ENCODE results near the gene FNDC3B. TPM values are rescaled to one million over a fixed set of nuclear protein-coding genes. Genes with fewer than 3 reads are reported as not detected.

Gene FNDC3B
- total and polyA plus RNA-seq, 4 donors = 23.3 to 74.2 (median 32.9) TPM

DNA sequence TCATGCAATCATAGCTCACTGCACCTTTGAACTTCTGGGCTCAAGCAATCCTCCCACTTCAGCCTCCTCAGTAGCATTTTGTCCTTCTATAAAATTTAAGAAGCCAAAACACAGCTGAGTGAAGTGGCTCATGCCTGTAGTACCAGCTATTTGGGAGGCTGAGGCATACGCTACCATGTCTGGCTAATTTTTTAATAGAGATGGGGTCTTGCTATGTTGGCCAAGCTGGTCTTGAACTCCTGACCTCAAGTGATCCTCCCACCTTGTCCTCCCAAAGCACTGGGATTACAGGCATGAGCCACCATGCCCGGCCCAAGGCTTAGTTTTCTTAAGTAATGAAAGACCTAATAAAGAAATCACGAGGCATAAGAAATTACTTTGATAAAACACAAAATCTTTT, 14.7 kb upstream of the FNDC3B start:
- TF ChIP-seq NR2F2 (IDR thresholded peaks at IDR 0.05) = no peak
- no peak for TF ChIP-seq TAF1 (conservative IDR thresholded peaks at IDR 0.05)
- TF ChIP-seq HNF4G (IDR thresholded peaks at IDR 0.05) = no peak
- TF ChIP-seq, protein P1, sequence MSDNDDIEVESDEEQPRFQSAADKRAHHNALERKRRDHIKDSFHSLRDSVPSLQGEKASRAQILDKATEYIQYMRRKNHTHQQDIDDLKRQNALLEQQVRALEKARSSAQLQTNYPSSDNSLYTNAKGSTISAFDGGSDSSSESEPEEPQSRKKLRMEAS (IDR thresholded peaks at IDR 0.05) = no peak
- TF ChIP-seq GABPA (IDR thresholded peaks at IDR 0.05 in 1 of 2, conservative IDR thresholded peaks at IDR 0.05 in 1 of 2) = no peak
- TF ChIP-seq, protein P2, sequence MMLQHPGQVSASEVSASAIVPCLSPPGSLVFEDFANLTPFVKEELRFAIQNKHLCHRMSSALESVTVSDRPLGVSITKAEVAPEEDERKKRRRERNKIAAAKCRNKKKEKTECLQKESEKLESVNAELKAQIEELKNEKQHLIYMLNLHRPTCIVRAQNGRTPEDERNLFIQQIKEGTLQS (IDR thresholded peaks at IDR 0.05) = no peak
- no peak for TF ChIP-seq RAD21 (IDR thresholded peaks at IDR 0.05)
- no peak for TF ChIP-seq EGR1 (IDR thresholded peaks at IDR 0.05; ENCODE audit: low read depth in 2 of 2)
- TF ChIP-seq, protein P3, sequence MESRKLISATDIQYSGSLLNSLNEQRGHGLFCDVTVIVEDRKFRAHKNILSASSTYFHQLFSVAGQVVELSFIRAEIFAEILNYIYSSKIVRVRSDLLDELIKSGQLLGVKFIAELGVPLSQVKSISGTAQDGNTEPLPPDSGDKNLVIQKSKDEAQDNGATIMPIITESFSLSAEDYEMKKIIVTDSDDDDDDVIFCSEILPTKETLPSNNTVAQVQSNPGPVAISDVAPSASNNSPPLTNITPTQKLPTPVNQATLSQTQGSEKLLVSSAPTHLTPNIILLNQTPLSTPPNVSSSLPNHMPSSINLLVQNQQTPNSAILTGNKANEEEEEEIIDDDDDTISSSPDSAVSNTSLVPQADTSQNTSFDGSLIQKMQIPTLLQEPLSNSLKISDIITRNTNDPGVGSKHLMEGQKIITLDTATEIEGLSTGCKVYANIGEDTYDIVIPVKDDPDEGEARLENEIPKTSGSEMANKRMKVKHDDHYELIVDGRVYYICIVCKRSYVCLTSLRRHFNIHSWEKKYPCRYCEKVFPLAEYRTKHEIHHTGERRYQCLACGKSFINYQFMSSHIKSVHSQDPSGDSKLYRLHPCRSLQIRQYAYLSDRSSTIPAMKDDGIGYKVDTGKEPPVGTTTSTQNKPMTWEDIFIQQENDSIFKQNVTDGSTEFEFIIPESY (IDR thresholded peaks at IDR 0.05) = no peak
- no peaks in the 10 kb centered on the region for H3K36me3 ChIP-seq (ENCODE audit: control insufficient read depth in 4 of 4, insufficient read depth in 3 of 4, low read depth in 1 of 4, low read length in 3 of 4)
- 97% methylated on average over 3 of the region's 3 CpGs for WGBS
- no peaks in the 10 kb centered on the region for H3K9me3 ChIP-seq (ENCODE audit: control insufficient read depth in 4 of 4, low read length in 3 of 4)
- H3K4me1 ChIP-seq (ENCODE audit: control insufficient read depth in 4 of 4, insufficient read depth in 4 of 4, low read length in 3 of 4) = no peaks in the 10 kb centered on the region
- no peak overlapping the region for H3K4me3 ChIP-seq (ENCODE audit: low read depth in 1 of 3, low read length in 3 of 3)
- no peak overlapping the region for H3K9ac ChIP-seq (ENCODE audit: low read depth in 1 of 2, low read length in 2 of 2)
- H3K27me3 ChIP-seq (ENCODE audit: control insufficient read depth in 4 of 4, insufficient read depth in 4 of 4, low read length in 3 of 4) = no peaks in the 10 kb centered on the region
- H3K27ac ChIP-seq (ENCODE audit: low read depth in 1 of 2, low read length in 2 of 2) = no peak overlapping the region
- DNase-seq (ENCODE audit: low spot score) = no peak

DNA sequence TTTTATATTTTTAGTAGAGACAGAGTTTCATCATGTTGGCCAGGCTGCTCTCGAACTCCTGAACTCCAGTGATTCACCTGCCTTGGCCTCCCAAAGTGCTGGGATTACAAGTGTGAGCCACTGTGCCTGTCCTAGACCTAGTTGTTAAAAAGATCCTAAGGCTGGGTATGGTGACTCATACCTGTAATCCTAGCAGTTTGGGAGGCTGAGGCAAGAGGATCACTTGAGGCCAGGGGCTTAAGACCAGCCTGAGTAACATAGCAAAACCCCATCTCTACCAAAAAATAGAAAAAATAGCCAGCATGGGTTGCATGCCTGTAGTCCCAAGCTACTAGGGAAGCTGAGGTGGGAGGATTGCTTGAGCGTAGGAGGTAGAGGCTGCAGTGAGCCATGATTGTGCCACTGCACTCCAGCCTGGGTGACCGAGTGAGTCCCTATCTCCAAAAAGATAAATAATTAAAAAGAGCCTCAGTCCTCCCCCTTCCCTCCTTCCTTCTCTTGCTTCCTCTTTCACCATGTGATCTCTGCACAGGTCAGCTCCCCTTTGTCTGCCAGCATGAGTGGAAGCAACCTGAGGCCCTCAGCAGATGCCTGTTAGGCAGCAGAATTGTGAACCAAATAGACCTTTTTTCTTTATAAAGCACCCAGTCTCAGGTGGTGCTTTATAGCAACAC, 9.8 kb upstream of the FNDC3B start:
- no peaks in the 10 kb centered on the region for H3K9me3 ChIP-seq (ENCODE audit: control insufficient read depth in 4 of 4, low read length in 3 of 4)
- no peak overlapping the region for H3K4me3 ChIP-seq (ENCODE audit: low read depth in 1 of 3, low read length in 3 of 3)
- H3K36me3 ChIP-seq (ENCODE audit: control insufficient read depth in 4 of 4, insufficient read depth in 3 of 4, low read depth in 1 of 4, low read length in 3 of 4) = no peaks in the 10 kb centered on the region
- H3K27ac ChIP-seq (ENCODE audit: low read depth in 1 of 2, low read length in 2 of 2) = no peak overlapping the region
- TF ChIP-seq FOXA1 (IDR thresholded peaks at IDR 0.05) (no peak), EGR1 (IDR thresholded peaks at IDR 0.05; ENCODE audit: low read depth in 2 of 2) (no peak), HNF4A (conservative IDR thresholded peaks at IDR 0.05) (no peak), SP1 (IDR thresholded peaks at IDR 0.05) (no peak), JUND (IDR thresholded peaks at IDR 0.05) (no peak), RAD21 (IDR thresholded peaks at IDR 0.05) (no peak), FOXA2 (IDR thresholded peaks at IDR 0.05) (no peak), NR2F2 (IDR thresholded peaks at IDR 0.05) (no peak), TAF1 (conservative IDR thresholded peaks at IDR 0.05) (no peak), GABPA (IDR thresholded peaks at IDR 0.05 in 1 of 2, conservative IDR thresholded peaks at IDR 0.05 in 1 of 2) (no peak), YY1 (IDR thresholded peaks at IDR 0.05) (no peak), HNF4G (IDR thresholded peaks at IDR 0.05) (no peak)
- TF ChIP-seq, protein P3 (IDR thresholded peaks at IDR 0.05) = no peak
- TF ChIP-seq, protein P4, sequence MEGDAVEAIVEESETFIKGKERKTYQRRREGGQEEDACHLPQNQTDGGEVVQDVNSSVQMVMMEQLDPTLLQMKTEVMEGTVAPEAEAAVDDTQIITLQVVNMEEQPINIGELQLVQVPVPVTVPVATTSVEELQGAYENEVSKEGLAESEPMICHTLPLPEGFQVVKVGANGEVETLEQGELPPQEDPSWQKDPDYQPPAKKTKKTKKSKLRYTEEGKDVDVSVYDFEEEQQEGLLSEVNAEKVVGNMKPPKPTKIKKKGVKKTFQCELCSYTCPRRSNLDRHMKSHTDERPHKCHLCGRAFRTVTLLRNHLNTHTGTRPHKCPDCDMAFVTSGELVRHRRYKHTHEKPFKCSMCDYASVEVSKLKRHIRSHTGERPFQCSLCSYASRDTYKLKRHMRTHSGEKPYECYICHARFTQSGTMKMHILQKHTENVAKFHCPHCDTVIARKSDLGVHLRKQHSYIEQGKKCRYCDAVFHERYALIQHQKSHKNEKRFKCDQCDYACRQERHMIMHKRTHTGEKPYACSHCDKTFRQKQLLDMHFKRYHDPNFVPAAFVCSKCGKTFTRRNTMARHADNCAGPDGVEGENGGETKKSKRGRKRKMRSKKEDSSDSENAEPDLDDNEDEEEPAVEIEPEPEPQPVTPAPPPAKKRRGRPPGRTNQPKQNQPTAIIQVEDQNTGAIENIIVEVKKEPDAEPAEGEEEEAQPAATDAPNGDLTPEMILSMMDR (IDR thresholded peaks at IDR 0.05; ENCODE audit: low read depth, low read length, missing input control) = no peak
- TF ChIP-seq, protein P5, sequence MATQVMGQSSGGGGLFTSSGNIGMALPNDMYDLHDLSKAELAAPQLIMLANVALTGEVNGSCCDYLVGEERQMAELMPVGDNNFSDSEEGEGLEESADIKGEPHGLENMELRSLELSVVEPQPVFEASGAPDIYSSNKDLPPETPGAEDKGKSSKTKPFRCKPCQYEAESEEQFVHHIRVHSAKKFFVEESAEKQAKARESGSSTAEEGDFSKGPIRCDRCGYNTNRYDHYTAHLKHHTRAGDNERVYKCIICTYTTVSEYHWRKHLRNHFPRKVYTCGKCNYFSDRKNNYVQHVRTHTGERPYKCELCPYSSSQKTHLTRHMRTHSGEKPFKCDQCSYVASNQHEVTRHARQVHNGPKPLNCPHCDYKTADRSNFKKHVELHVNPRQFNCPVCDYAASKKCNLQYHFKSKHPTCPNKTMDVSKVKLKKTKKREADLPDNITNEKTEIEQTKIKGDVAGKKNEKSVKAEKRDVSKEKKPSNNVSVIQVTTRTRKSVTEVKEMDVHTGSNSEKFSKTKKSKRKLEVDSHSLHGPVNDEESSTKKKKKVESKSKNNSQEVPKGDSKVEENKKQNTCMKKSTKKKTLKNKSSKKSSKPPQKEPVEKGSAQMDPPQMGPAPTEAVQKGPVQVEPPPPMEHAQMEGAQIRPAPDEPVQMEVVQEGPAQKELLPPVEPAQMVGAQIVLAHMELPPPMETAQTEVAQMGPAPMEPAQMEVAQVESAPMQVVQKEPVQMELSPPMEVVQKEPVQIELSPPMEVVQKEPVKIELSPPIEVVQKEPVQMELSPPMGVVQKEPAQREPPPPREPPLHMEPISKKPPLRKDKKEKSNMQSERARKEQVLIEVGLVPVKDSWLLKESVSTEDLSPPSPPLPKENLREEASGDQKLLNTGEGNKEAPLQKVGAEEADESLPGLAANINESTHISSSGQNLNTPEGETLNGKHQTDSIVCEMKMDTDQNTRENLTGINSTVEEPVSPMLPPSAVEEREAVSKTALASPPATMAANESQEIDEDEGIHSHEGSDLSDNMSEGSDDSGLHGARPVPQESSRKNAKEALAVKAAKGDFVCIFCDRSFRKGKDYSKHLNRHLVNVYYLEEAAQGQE (IDR thresholded peaks at IDR 0.05) = no peak
- TF ChIP-seq, protein P2 (IDR thresholded peaks at IDR 0.05) = no peak
- TF ChIP-seq, protein P1 (IDR thresholded peaks at IDR 0.05) = no peak
- H3K4me1 ChIP-seq (ENCODE audit: control insufficient read depth in 4 of 4, insufficient read depth in 4 of 4, low read length in 3 of 4) = no peaks in the 10 kb centered on the region
- WGBS = 85% methylated on average over 3 of the region's 3 CpGs
- DNase-seq (ENCODE audit: low spot score) = no peak
- no peaks in the 10 kb centered on the region for H3K27me3 ChIP-seq (ENCODE audit: control insufficient read depth in 4 of 4, insufficient read depth in 4 of 4, low read length in 3 of 4)
- H3K9ac ChIP-seq (ENCODE audit: low read depth in 1 of 2, low read length in 2 of 2) = no peak overlapping the region

Data from liver (tissue), 9 donors.